Pulmonary artery endothelial cell (primary cell): ENCODE measurements around the gene CENPB. TPM values are rescaled to one million over a fixed set of nuclear protein-coding genes. Genes with fewer than 3 reads are reported as not detected.

ENCODE experiments used
- total RNA-seq: library from RNA; depleted of rRNA; stranded (reverse); fragments of >200 nt; gene quantifications from 2 replicates; pipeline ENCODE4 v1.2.3, GENCODE V29; 2014

Gene CENPB
- total RNA-seq, 1 donor from 2014 or later: 99.0 TPM

Other genes with a start within 250 kb of the CENPB start
- gene GFRA4, start 123.3 kb downstream of the CENPB start, total RNA-seq: not detected in 2 replicates
- 0.07 TPM in 1 of 2 replicates, not detected in the other for gene ADAM33, start 104.7 kb downstream of the CENPB start, total RNA-seq
- gene SIGLEC1, start 74.1 kb downstream of the CENPB start, total RNA-seq: not detected in 2 replicates
- 4.7 and 7.9 TPM in 2 replicates for gene HSPA12B, start 54.1 kb downstream of the CENPB start, total RNA-seq
- 33.7 and 38.6 TPM in 2 replicates for gene ADISSP, start 19.0 kb downstream of the CENPB start, total RNA-seq
- 0.13 TPM in 1 of 2 replicates, not detected in the other for gene SPEF1, start 5.3 kb downstream of the CENPB start, total RNA-seq
- 16.4 and 20.1 TPM in 2 replicates for gene CDC25B, start 9.6 kb upstream of the CENPB start, total RNA-seq
- 18.6 and 23.0 TPM in 2 replicates for gene AP5S1, start 33.8 kb upstream of the CENPB start, total RNA-seq
- 17.1 and 17.5 TPM in 2 replicates for gene MAVS, start 60.1 kb upstream of the CENPB start, total RNA-seq
- 44.0 and 51.5 TPM in 2 replicates for gene PANK2, start 102.6 kb upstream of the CENPB start, total RNA-seq
- 2.6 and 4.6 TPM in 2 replicates for gene RNF24, start 228.8 kb upstream of the CENPB start, total RNA-seq